HG02588 (cell line): Measurements from ENCODE around the gene EVI5L.

Experiments
- ATAC-seq: cut with Tn5 transposase; IDR thresholded peaks from one replicate; pipeline ENCODE4 v1.9.1; 2021; ENCODE audit warnings: mild to moderate bottlenecking, moderate library complexity; ENCODE audit not compliant: unreplicated experiment

EVI5L gene

DNA sequence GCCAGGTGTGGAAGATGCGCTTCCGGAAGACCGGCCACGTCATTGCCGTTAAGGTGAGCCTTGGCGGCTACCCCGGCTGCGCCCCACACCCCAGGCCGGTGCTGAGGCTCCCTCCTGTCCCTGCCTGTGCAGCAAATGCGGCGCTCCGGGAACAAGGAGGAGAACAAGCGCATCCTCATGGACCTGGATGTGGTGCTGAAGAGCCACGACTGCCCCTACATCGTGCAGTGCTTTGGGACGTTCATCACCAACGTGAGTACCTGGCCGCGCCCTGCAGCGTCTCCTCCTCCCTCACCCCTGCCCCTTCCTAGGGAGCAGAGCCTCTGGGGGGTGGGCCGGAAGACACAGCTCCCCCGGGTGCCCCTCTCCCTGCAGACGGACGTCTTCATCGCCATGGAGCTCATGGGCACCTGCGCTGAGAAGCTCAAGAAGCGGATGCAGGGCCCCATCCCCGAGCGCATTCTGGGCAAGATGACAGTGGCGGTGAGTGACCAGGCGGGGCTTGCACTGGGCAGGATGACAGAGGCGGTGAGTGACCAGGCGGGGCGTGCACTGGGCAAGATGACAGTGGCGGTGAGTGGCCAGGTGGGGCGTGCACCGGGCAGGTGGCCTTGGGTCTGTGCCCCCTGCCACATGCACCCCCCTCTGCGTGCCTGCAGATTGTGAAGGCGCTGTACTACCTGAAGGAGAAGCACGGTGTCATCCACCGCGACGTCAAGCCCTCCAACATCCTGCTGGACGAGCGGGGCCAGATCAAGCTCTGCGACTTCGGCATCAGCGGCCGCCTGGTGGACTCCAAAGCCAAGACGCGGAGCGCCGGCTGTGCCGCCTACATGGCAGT lies 80.5 kb downstream of the EVI5L start:
- no peak for ATAC-seq

GRCh38 chr19:7911508-7912143 lies 81.6 kb downstream of the EVI5L start:
- ATAC-seq = no peak

- ATAC-seq = no peak
Measured at GRCh38 chr19:7912144-7912696, 82.2 kb downstream of the EVI5L start.

DNA sequence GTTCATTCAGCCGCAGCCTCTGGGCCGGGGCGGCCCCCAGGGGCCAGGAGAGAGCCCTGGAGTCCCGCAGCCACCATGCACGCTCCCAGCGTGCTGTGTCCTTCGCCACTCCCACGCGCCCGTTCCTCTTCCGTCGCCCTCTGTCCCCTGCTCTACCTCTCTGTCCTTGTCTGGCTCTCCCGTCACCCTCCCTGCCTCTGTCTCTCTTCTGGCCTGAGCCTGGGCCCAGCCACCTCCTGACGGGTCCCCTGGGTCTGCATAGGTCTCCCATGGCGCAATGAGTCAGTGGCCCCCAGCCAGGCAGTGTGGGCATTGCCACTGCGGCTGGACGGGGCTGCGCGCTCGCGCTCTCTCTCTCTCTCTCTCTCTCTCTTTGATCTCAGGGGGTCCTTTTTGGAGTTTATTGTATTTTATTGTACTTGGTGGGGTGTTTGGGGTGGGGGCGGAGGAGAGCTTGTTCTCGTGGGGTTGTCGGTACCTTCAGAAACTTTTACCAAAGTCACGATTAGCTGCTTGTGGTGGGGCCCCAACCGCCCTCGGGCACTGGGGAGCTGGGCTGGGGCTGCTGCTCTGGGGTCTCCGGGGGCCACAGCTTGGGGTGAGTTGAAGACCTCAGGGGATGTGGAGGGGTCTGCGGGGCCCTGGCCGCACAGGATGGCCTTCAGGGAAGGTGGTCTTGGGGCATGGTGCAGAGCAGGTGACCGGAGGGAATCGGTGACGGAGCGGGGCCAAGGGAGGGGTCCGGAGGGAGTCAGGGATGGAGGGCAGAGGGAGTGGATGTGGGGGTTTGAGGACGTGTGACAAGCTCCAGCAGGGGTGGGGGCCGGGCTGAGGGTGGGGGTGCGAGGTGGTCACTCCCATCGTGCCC lies 82.9 kb downstream of the EVI5L start:
- ATAC-seq = no peak

GRCh38 chr19:7913652-7914051 lies 83.6 kb downstream of the EVI5L start:
- ATAC-seq = no peak

- no peak for ATAC-seq
Measured at GRCh38 chr19:7914099-7914498, 84.1 kb downstream of the EVI5L start.
